Measurements from ENCODE around the gene NOC4L.

GRCh38 chr12:132170637-132171292 lies 26.5 kb downstream of the NOC4L start:
- TF ChIP-seq CTCF (IDR thresholded peaks at IDR 0.05) (no peak), EZH2phosphoT487 (IDR thresholded peaks at IDR 0.05) (no peak)

Measured in neural progenitor cell (in vitro differentiated cells).